ENCODE results near the gene STAMBP.

The STAMBP gene

GRCh38 chr2:73920577-73921545 lies 92.1 kb downstream of the STAMBP start:
- DNase-seq (ENCODE audit: extremely low spot score), result peak; percentile 68
- CTCF ChIA-PET, result interaction anchor here (0.7 to 1.0 kb wide), 3 partner anchors 9 to 243 kb away, joined by 3 to 4 read pairs (median 3); partner anchors contain the start of gene STAMBP
- TF ChIP-seq ZNF384 (IDR thresholded peaks at IDR 0.05), result no peak
- no peak for TF ChIP-seq CTBP1 (IDR thresholded peaks at IDR 0.05; ENCODE audit: borderline replicate concordance)
- TF ChIP-seq BHLHE40 (IDR thresholded peaks at IDR 0.05; ENCODE audit: borderline replicate concordance), result no peak
- TF ChIP-seq TARDBP (IDR thresholded peaks at IDR 0.05), result no peak
- TF ChIP-seq FOXK2 (IDR thresholded peaks at IDR 0.05), result no peak
- POLR2A ChIA-PET, result interaction anchor here (0.9 to 1.4 kb wide), 3 partner anchors 13 to 92 kb away, joined by 3 to 5 read pairs (median 3); partner anchors contain the start of gene STAMBP

GRCh38 chr2:73921581-73921980 lies 92.8 kb downstream of the STAMBP start:
- TF ChIP-seq ELF4 (IDR thresholded peaks at IDR 0.05) (no peak), FOXM1 (IDR thresholded peaks at IDR 0.05; ENCODE audit: borderline replicate concordance) (no peak), PKNOX1 (IDR thresholded peaks at IDR 0.05) (no peak), NFRKB (IDR thresholded peaks at IDR 0.05) (no peak), SUZ12 (IDR thresholded peaks at IDR 0.05) (no peak)
- ChIA-PET CTCF (interaction anchor here (0.9 to 1.0 kb wide), 2 partner anchors 10 to 93 kb away, joined by 3 read pairs; partner anchors contain the start of gene STAMBP), POLR2A (interaction anchor here (0.9 to 1.4 kb wide), 3 partner anchors 14 to 93 kb away, joined by 3 to 5 read pairs (median 3); partner anchors contain the start of gene STAMBP)
- DNase-seq (ENCODE audit: extremely low spot score), result no peak

GRCh38 chr2:73922681-73923080 lies 93.9 kb downstream of the STAMBP start:
- ChIA-PET POLR2A (no interaction called here), CTCF (no interaction called here)
- no peak for TF ChIP-seq ELF4 (IDR thresholded peaks at IDR 0.05)
- no peak for TF ChIP-seq LEF1 (IDR thresholded peaks at IDR 0.05; ENCODE audit: borderline replicate concordance)
- TF ChIP-seq NFRKB (IDR thresholded peaks at IDR 0.05), result no peak
- TF ChIP-seq FOXM1 (IDR thresholded peaks at IDR 0.05; ENCODE audit: borderline replicate concordance), result no peak
- TF ChIP-seq BHLHE40 (IDR thresholded peaks at IDR 0.05; ENCODE audit: borderline replicate concordance), result no peak
- TF ChIP-seq PKNOX1 (IDR thresholded peaks at IDR 0.05), result no peak
- TF ChIP-seq SP1 (IDR thresholded peaks at IDR 0.05), result no peak
- no peak for TF ChIP-seq HDGF (IDR thresholded peaks at IDR 0.05; ENCODE audit: borderline replicate concordance)
- DNase-seq (ENCODE audit: extremely low spot score), result no peak
